Stimulated activated CD8-positive, alpha-beta memory T cell treated with anti-CD3 and anti-CD28 coated beads, Interleukin-15, amount 100 ng/mL, for 4 hours (primary cell): Measurements from ENCODE around the gene RNH1.

Experiments
- DNase-seq, 2 donors: peaks; one replicate each; pipeline ENCODE4 v3.0.0-alpha.2; 2020; ENCODE audit warnings: low read depth in 2 of 2

The RNH1 gene

DNA sequence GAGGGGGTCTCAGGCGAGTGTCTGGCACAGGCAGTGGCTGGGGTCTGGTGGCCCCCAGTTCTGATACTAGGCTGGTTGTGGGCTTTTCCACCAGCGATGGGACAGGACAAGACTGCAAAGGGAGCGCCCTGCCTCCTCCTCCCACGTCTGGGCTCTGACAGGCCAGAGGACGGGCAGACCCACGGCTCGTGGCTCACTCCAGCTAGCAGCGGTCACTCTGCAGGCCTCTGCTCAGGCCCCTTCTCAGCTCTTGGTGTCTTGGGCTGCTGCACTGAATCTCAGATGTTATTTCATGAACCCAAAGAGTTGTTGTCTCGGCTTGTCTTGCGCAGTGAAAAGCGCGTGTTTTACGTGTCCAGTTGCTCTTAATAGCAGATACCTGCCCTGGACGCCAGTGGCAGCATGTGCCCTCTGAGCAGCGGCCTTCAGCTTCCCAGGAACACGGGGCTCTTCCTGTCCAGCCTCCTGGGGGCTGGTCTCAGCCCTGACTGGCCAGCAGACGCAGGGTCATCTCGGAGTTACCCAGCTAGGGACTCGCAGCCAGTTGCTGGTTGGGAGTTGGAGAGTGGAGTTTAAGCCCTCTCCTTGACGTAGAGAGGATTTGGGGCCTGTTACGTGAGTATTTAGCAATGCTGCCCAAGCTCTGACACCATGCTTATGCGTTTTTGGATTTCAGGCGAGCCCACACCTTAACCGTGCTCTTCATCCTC is 47.4 kb downstream of the RNH1 start:
- DNase-seq = no peak

DNA sequence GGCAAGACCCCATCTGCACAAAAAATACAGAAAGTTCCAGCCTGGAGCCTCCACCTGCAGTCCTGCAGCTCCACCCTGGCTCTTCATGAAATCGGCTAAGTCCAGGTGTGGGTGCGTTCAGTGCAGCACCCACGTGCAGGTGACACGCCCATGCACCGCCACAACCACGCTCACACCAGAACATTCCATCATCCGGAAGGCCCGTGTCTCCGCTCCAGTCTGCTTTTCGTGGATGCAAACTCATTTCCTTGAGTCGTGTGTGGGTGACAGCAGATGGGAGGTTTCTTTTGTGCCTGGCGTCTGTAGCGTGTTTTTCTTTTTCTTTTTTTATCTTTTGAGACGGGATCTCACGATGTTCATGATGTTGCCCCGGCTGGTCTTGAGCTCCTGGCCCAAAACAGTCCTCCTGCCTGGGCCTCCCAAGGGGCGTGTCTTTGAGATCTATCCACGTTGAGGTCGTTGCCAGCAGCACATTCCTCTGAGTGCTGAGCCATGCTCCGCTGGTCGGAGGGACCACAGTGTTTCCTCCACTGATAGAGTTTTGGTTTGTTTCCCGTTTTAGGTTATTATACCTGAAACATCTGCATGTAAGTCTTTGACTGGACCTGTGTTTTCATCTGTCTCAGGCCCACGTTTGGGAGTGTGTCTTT is 49.8 kb downstream of the RNH1 start:
- DNase-seq = no peak

- no peak for DNase-seq
Observed at GRCh38 chr11:456533-456932, 50.5 kb downstream of the RNH1 start.

DNA sequence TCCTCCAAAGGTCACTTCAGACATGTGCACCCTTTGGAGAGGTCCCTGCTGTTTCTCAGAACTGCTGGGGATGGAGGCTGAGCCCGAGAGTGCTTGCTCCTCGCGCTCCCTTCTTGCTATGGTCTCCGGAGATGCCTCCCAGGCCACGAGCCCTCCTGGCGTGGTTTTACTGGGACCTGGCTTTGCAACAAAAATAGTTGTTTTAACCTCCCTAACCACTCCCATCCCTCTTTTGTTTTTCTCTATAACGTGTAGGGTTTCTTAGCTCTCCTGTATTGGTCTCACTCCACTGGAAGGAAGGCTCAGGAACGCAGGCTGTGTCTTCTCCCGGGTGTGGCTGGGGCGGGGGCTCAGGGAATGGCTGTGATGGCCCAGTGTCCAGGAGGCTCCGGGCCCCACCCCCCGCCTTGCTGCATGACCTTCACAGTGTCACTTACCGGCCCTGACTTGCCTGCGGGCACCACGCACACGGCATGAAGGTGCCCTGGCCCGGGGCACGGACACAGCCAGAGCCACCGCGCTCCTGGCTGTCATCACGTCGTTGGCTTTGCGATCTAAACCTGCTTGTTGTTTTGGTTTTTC is 51.4 kb downstream of the RNH1 start:
- no peak for DNase-seq

GRCh38 chr11:454801-455565 is 52.1 kb downstream of the RNH1 start:
- DNase-seq = no peak

DNA sequence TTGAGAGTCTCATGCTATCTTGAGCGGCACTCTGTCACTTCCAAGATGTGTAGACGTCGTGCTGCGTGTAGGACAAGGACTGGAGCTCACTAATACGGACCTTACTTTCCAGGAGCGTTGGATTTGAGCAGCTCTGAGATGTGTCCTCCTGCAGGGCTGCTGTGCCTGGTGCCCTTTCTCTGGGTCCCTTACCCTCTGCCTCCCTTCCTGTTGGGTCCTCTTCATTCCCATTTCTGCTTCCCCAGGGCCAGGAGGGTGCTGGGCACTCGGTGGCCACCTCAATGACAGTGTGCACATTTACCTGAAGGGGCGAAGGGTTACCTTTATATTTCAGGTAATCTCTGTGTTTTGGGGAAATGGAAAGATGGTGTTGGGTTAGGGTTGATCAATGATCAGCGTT is 53.0 kb downstream of the RNH1 start:
- DNase-seq = no peak

DNA sequence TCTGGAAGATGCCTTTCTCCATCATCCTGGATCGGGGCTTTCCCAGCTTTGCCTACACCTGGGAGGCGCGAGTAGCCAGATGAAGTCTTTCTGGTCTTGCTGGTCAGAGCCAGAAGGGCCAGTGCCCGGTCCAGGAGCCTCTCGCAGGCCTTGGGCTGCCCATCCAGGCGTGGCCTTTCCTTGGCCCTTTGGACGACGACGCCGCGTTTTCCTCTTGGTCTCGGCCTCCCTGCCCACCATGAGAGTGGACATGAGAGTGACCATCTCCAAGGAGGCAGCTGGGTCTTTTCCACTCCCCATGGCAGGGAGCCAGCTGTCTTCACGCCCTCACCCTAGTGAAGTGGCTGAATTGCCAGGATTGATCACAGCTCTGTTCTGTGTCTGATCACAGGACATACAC is 53.5 kb downstream of the RNH1 start:
- DNase-seq = no peak

GRCh38 chr11:452916-453527 is 54.0 kb downstream of the RNH1 start:
- no peak for DNase-seq

DNA sequence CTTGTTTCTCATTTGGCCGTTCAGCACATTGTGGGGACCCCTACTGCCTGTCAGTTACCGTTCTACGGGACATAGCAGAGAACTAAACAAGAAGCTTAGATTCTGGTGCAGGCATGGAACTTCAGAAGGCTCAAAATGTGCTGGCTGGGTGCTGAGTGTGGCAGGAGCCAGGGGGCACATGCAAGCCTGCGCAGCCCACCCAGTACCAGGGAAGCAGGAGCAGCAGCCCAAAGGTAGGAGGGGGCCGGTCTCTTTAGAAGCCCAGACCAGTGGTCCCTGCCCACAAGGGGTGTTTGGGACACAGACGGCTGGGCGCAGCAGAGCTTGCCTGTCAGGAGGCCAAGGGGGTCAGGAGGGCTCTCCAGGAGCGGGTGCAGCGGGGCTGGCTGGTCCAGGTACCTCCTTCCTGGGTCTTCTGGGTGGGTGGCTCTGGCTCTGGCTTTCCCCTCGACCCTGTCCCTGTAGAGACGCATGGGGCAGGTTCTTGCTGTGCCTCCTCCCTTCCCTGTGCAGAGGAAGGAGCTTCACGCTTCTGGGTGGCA is 54.8 kb downstream of the RNH1 start:
- DNase-seq = no peak

DNA sequence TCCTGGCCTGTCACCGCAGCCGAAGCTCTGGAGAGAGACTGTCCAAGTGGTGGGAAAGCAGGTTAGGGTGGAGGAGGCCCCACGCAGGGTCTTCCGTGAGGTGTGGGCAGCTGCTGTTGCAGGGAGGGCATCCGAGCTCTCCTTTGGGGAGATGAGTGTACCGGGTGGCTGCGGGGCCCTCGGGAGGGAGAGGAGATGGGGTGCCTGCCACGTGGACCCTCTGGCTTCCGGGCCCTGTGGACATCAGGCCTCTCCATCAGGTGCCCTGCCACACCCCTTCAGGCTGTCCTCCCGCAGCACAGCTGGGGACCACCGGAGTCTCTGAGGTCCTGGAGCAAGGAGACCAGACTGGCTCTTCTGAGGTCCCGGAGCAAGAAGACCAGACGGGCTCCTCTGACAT is 55.3 kb downstream of the RNH1 start:
- no peak for DNase-seq

GRCh38 chr11:450809-451451 is 56.1 kb downstream of the RNH1 start:
- peak; percentile 62 to 74 for DNase-seq

DNA sequence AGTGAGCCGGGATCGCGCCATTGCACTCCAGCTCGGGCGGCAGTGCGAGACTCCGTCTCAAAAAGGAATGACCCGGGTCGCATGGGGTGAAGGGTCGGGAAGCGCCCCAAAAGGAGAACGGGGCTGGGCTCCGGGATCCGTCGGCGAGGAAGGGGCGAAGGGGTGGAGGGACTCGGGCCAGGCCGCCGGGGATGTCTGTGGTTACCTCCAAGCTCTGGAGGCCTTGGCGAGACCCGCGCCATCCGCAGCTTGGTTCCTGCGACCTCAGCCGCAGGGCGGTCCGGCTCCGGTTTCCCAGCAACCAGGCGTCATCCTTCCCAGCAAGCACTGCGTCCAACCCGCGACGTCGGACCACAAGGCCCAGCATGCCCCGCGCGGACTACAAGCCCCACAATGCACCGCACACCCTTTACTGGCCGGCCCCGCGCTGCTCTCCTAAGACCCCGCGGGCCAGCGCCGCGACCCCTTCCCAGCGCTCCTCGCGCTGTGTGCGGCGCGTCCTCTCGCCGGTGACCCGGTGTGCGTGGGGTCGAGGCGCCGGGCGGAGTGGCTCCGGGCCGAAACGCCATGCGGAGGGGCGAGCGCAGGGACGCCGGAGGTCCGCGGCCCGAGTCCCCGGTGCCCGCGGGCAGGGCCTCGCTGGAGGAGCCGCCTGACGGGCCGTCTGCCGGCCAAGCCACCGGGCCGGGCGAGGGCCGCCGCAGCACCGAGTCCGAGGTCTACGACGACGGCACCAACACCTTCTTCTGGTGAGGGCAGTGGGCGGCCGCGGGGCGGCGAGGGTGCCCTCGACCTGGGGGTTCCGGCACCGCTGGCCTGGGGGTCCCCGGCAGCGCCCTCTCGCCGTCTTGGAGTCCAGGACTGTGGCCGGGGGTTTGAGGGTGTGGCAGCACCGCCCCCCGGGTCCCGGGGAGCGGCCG is 56.9 kb downstream of the RNH1 start, which contains the start of gene PTDSS2:
Gene PTDSS2, plus strand, starts transcription at position 391 of the 920 bp plus-strand sequence. Its CDS starts 177 bp downstream, at position 568.
- DNase-seq = peak; percentile 89 to 92

- peak; percentile 85 to 90 for DNase-seq
Observed at GRCh38 chr11:447923-448731, 58.9 kb downstream of the RNH1 start.

GRCh38 chr11:446891-447290 is 60.2 kb downstream of the RNH1 start:
- no peak for DNase-seq

- no peak for DNase-seq
Observed at GRCh38 chr11:445765-446588, 61.1 kb downstream of the RNH1 start.
